Effector CD8-positive, alpha-beta T cell (primary cell): ENCODE results near the gene FAIM2.

Experiments
- DNase-seq: peaks from one replicate; lab custom pipeline; 2025; lab: John Stamatoyannopoulos, UW
- total RNA-seq, 4 experiments: gene quantifications; one replicate each; lab custom pipeline; 2026; lab: John Stamatoyannopoulos, UW

Gene FAIM2
- total RNA-seq = 0 to 0.49 (median 0.05) reads per million in 4 experiments

DNA sequence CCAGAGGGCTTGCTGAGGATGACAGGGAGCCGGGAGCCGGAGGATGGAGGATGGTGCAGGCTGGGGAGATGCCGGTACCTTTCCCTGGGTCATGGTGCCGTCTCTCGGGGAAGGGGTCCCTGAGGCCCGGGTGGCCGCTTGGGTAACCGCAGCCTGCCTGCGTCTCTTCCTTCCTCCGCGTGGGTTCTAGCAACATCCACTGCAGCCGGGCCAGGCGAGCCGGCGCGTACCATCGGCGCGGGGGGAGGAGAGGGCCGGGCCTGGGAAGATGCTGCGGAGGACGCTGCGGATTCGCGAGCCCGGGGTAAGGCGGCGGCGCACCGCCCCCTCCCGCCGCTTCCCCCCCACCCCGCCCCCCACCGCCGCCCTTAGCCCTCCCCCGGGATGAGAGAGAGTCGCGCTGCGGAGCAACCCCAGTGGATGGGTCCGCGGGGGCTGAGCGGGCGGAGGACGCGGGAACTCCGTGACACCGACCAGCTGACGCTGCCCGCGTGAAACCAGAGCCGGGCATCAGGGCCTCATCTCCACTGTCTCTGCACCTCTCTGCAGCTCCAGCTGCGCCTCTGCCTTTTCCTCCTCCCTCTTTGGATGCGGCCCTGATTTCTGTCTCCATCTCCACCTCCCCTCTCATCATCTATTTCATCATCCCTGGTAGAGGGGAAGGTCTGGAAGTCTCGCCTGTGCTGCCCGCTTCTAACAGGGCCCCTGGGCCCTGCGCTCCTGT, at the start of gene FAIM2:
FAIM2 (minus strand) TSS at position 201 of the 724 bp plus-strand sequence; CDS start at position 93, 108 bp downstream.
- no peak for DNase-seq

- no peak for DNase-seq
These were observed 49.5 kb upstream of the FAIM2 start for GRCh38 chr12:49953151-49953550.

DNA sequence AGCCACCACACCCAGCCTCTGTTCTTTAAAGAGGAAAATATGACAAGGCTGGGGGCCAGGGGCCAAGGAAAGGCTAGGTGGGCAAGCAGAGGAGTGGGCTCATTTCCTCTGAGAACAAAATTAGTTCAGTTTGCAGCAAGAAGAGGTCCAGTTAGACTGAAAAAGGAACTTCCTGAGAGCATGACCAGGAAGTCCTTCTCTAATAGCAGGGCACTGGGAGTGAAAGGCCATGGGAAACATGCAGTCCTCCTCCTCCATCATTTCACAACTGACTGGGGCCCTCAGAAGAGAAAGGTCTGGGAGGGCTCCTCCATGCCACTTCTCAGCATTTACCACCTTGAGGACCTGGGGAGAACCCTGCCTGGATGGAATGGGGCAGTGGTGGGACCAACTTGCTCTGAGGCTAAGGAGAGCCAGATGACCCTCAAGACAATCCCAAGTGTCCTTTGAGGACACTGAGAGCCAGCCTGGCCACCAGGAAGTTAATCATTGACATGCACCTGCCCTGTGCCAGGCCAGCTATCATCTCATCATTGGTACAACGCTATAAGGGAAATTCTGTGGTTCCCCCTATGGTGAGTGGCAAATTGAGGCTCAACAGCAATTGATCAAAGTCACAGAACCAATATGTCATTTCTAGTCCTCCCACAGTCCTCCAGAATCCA, 48.8 kb upstream of the FAIM2 start:
- no peak for DNase-seq

GRCh38 chr12:49951411-49952240, 47.9 kb upstream of the FAIM2 start:
- DNase-seq = no peak

- no peak for DNase-seq
These were observed 46.9 kb upstream of the FAIM2 start, which contains the start of gene AQP2 for GRCh38 chr12:49950273-49951251. TSS of gene AQP2 (plus strand) at chr12:49950737. CDS start at chr12:49950831, 94 bp downstream.

- no peak for DNase-seq
These were observed 46.2 kb upstream of the FAIM2 start for GRCh38 chr12:49949866-49950265.

GRCh38 chr12:49948866-49949845, 45.5 kb upstream of the FAIM2 start:
- DNase-seq = no peak

GRCh38 chr12:49947593-49948226, 44.0 kb upstream of the FAIM2 start:
- DNase-seq = no peak

- no peak for DNase-seq
These were observed 42.8 kb upstream of the FAIM2 start for GRCh38 chr12:49946497-49946896.

- no peak for DNase-seq
These were observed 42.4 kb upstream of the FAIM2 start for GRCh38 chr12:49946086-49946485.

DNA sequence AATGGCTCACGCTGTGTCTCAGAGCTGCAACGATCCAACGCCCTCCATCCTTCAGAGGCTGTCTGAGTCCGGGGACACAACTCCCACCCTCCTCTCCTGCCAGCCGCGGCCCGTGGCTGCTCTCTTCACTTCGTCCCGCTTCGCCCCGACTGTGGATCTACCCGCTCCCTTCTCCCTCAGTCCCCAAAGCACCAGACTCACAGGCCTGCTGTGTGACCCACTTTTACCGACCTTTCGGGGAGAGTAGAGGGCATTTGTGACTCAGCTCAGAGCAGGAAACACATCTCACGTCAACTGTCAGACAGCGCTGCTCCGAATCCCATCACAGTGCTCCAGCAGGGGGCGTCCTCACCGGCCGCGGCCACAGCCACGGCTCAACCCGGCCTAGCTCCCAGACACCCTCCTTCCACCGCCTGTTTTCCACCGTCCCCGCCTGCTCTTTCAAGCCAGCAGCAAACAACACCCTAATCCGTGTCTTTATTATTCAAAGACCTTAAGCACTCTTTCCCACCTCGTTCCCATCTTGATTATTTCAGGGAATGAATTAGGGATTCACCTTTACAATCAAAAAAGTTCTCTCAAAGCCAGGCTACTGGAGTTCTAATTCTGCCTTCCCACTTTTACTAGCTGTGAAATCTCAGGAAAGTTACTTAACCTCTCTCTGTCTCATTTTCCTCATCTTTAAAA, 41.8 kb upstream of the FAIM2 start:
- DNase-seq = peak; percentile 51

GRCh38 chr12:49944718-49945117, 41.0 kb upstream of the FAIM2 start:
- DNase-seq = no peak

- DNase-seq = no peak
These were observed 40.3 kb upstream of the FAIM2 start for GRCh38 chr12:49944046-49944445.

DNA sequence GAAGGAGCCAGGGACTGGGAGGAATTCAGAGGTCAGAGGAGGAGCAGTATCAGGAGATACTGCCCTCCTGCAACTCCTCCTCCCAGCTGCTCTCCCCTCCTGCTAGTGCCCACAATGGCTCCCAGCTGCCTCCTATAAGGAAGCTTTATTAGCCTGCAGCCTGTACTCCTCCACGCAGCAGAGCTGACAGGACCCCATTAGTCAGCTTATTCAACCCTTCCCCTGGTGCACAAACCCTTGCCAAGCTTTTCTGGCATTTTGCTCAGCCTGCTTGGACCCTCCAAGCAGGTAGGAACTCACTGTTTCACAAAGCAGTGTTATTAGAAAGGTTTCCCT, 39.9 kb upstream of the FAIM2 start:
- no peak for DNase-seq

- no peak for DNase-seq
These were observed 39.4 kb upstream of the FAIM2 start for GRCh38 chr12:49942921-49943624.

GRCh38 chr12:49942512-49942893, 38.8 kb upstream of the FAIM2 start:
- DNase-seq = no peak

- DNase-seq = no peak
These were observed 38.1 kb upstream of the FAIM2 start for GRCh38 chr12:49941556-49942511.
